ENCODE measurements around the gene SSBP3. TPM values are rescaled to one million over a fixed set of nuclear protein-coding genes. Genes with fewer than 3 reads are reported as not detected.
"Not testable (repeated sequence)": the region's sequence is repeated elsewhere in the genome, so short reads cannot be mapped to it uniquely, and the experiment has no call there.

The SSBP3 gene
- total RNA-seq, 4 donors from 2014 or later, result 19.3 to 40.5 (median 31.3) TPM

- 91% methylated on average over 9 of the region's 9 CpGs for WGBS, 2 donors
- no peak for DNase-seq (ENCODE audit: low spot score in 2 of 2)
- no peak overlapping the region for H3K4me3 ChIP-seq (ENCODE audit: low read depth, poor library complexity, severe bottlenecking)
- TF ChIP-seq CTCF (IDR thresholded peaks at IDR 0.05) (no peak), POLR2A (IDR thresholded peaks at IDR 0.05) (no peak)
- intact Hi-C loops (cut with DNase I; ENCODE audit: low total_unique reads), result no loop called here
These were observed 19.0 kb upstream of the SSBP3 start for GRCh38 chr1:54425152-54425584.

- DNase-seq (ENCODE audit: low spot score in 2 of 2), result no peak
- no peak overlapping the region for H3K4me3 ChIP-seq (ENCODE audit: low read depth, poor library complexity, severe bottlenecking)
- 83 to 87% methylated on average over 2 of the region's 2 CpGs for WGBS, 2 donors
- TF ChIP-seq POLR2A (IDR thresholded peaks at IDR 0.05) (no peak), CTCF (IDR thresholded peaks at IDR 0.05) (no peak)
- intact Hi-C loops (cut with DNase I; ENCODE audit: low total_unique reads), result no loop called here
These were observed 18.2 kb upstream of the SSBP3 start for GRCh38 chr1:54424398-54424797.

- TF ChIP-seq CTCF (IDR thresholded peaks at IDR 0.05) (no peak), POLR2A (IDR thresholded peaks at IDR 0.05) (no peak)
- 28 to 29% methylated on average over 4 of the region's 4 CpGs for WGBS, 2 donors
- intact Hi-C loops (cut with DNase I; ENCODE audit: low total_unique reads), result no loop called here
- no peak for DNase-seq (ENCODE audit: low spot score in 2 of 2)
- H3K4me3 ChIP-seq (ENCODE audit: low read depth, poor library complexity, severe bottlenecking), result no peak overlapping the region
These were observed 14.9 kb upstream of the SSBP3 start for GRCh38 chr1:54421101-54421504.

GRCh38 chr1:54418598-54418997 lies 12.4 kb upstream of the SSBP3 start:
- 90 to 92% methylated on average over 6 of the region's 6 CpGs for WGBS, 2 donors
- DNase-seq (ENCODE audit: low spot score in 2 of 2); H3K4me3 ChIP-seq (ENCODE audit: low read depth, poor library complexity, severe bottlenecking); intact Hi-C loops (cut with DNase I; ENCODE audit: low total_unique reads): not testable (repeated sequence)

GRCh38 chr1:54417123-54417522 lies 10.9 kb upstream of the SSBP3 start:
- WGBS, 2 donors, result 32 to 43% methylated on average over 5 of the region's 5 CpGs
- TF ChIP-seq CTCF (IDR thresholded peaks at IDR 0.05) (no peak), POLR2A (IDR thresholded peaks at IDR 0.05) (no peak)
- no peak for DNase-seq (ENCODE audit: low spot score in 2 of 2)
- no peak overlapping the region for H3K4me3 ChIP-seq (ENCODE audit: low read depth, poor library complexity, severe bottlenecking)
- intact Hi-C loops (cut with DNase I; ENCODE audit: low total_unique reads), result no loop called here

- no peak for DNase-seq (ENCODE audit: low spot score in 2 of 2)
- H3K4me3 ChIP-seq (ENCODE audit: low read depth, poor library complexity, severe bottlenecking), result no peak overlapping the region
- TF ChIP-seq CTCF (IDR thresholded peaks at IDR 0.05), result no peak
- no peak for TF ChIP-seq POLR2A (IDR thresholded peaks at IDR 0.05)
- WGBS, 2 donors, result 87 to 90% methylated on average over 8 of the region's 8 CpGs
- intact Hi-C loops (cut with DNase I; ENCODE audit: low total_unique reads), result no loop called here
These were observed 10.2 kb upstream of the SSBP3 start for GRCh38 chr1:54416435-54416834.
